Tibial nerve (tissue), 4 donors: ENCODE data around the gene CMTM8. TPM values are rescaled to one million over a fixed set of nuclear protein-coding genes. Genes with fewer than 3 reads are reported as not detected.

ENCODE experiments used
- DNase-seq, 2 donors: peaks; one replicate each; pipeline ENCODE4 v3.0.0-alpha.2; 2019; ENCODE audit warnings: low spot score in 2 of 2
- H3K27ac ChIP-seq, 4 donors: fragments of 200-600 bp; sonication (generic) in 3 of 4; one replicate each; pipeline ENCODE4 v1.5.1; 2017 to 2019; ENCODE audit warnings: mild to moderate bottlenecking in 1 of 4
- H3K27me3 ChIP-seq, 2 donors: fragments of 200-600 bp; sonication (generic) in 1 of 2; one replicate each; pipeline versions ENCODE4 v1.5.1 to v1.6.0; 2017 to 2019
- H3K36me3 ChIP-seq, 3 donors: fragments of 200-600 bp; sonication (generic); one replicate each; pipeline ENCODE4 v1.5.1; 2018 to 2019
- H3K4me1 ChIP-seq, 4 donors: fragments of 200-600 bp; sonication (generic) in 3 of 4; one replicate each; pipeline ENCODE4 v1.5.1; 2017 to 2019
- H3K4me3 ChIP-seq, 4 donors: fragments of 200-600 bp; sonication (generic) in 3 of 4; one replicate each; pipeline ENCODE4 v1.5.1; 2017 to 2019; ENCODE audit warnings: mild to moderate bottlenecking in 1 of 4, moderate library complexity in 1 of 4
- H3K9me3 ChIP-seq, 4 donors: fragments of 200-600 bp; sonication (generic) in 3 of 4; one replicate each; pipeline ENCODE4 v1.5.1; 2017 to 2019
- CTCF ChIP-seq, 5 experiments: fragments of 200-600 bp in 3 of 5; fragments of 450-650 bp in 2 of 5; sonication (generic) in 3 of 5; IDR thresholded peaks; one replicate each; pipeline ENCODE4 v1.5.1; 2016 to 2019; ENCODE audit warnings: antibody characterized with exemption in 5 of 5, mild to moderate bottlenecking in 3 of 5, moderate library complexity in 2 of 5
- EP300 ChIP-seq, 2 donors: sonication (generic); formaldehyde crosslinking; IDR thresholded peaks; one replicate each; pipeline ENCODE4 v1.6.1; 2017; ENCODE audit warnings: antibody characterized with exemption in 2 of 2, mild to moderate bottlenecking in 1 of 2
- POLR2A ChIP-seq, 2 donors: fragments of 450-650 bp; IDR thresholded peaks; one replicate each; pipeline ENCODE4 v1.6.1; 2017; ENCODE audit warnings: antibody characterized with exemption in 2 of 2, mild to moderate bottlenecking in 2 of 2, moderate library complexity in 2 of 2
- WGBS, 2 donors: methylation state at CpG; one replicate each; pipeline ENCODE4 v1.1.5; 2018; 5-methylcytosine and 5-hydroxymethylcytosine counted together
- total RNA-seq, 4 donors: library from RNA; depleted of rRNA; stranded (reverse); fragments of >200 nt; gene quantifications; one replicate each; pipeline ENCODE4 v1.1.0, GENCODE V29; 2016

The CMTM8 gene
- total RNA-seq, 4 donors from 2014 or later = 2.9 to 8.4 (median 7.3) TPM

- DNase-seq = no peak
- TF ChIP-seq EP300 (IDR thresholded peaks at IDR 0.05) (no peak), POLR2A (IDR thresholded peaks at IDR 0.05) (no peak), CTCF (IDR thresholded peaks at IDR 0.05) (no peak)
- Histone ChIP-seq H3K27me3 (no peaks in the 10 kb centered on the region), H3K4me1 (peaks cover 0 to 4% (median 0%) of the 10 kb centered on the region in 4 donors), H3K4me3 (no peak overlapping the region), H3K27ac (no peak overlapping the region), H3K36me3 (no peaks in the 10 kb centered on the region), H3K9me3 (no peaks in the 10 kb centered on the region)
- 64 to 73% methylated on average over 3 of the region's 3 CpGs for WGBS, 2 donors
Measured at GRCh38 chr3:32325927-32326326, 87.4 kb downstream of the CMTM8 start.

GRCh38 chr3:32326795-32327194, 88.3 kb downstream of the CMTM8 start:
- TF ChIP-seq POLR2A (IDR thresholded peaks at IDR 0.05) (no peak), EP300 (IDR thresholded peaks at IDR 0.05) (no peak), CTCF (IDR thresholded peaks at IDR 0.05) (no peak)
- H3K27me3 ChIP-seq = no peaks in the 10 kb centered on the region
- H3K9me3 ChIP-seq = no peaks in the 10 kb centered on the region
- no peaks in the 10 kb centered on the region for H3K4me1 ChIP-seq
- no peaks in the 10 kb centered on the region for H3K36me3 ChIP-seq
- H3K27ac ChIP-seq = no peak overlapping the region
- no peak for DNase-seq
- no peak overlapping the region for H3K4me3 ChIP-seq
- 74 to 79% methylated on average over 2 of the region's 2 CpGs for WGBS, 2 donors

GRCh38 chr3:32334675-32335074, 96.2 kb downstream of the CMTM8 start:
- no peak for DNase-seq
- Histone ChIP-seq H3K4me3 (no peak overlapping the region), H3K4me1 (no peaks in the 10 kb centered on the region), H3K27me3 (no peaks in the 10 kb centered on the region), H3K9me3 (peaks cover 0 to 5% (median 0%) of the 10 kb centered on the region in 4 donors), H3K27ac (no peak overlapping the region), H3K36me3 (no peaks in the 10 kb centered on the region)
- WGBS, 2 donors = 73 to 94% methylated on average over 4 of the region's 4 CpGs
- TF ChIP-seq POLR2A (IDR thresholded peaks at IDR 0.05) (no peak), CTCF (IDR thresholded peaks at IDR 0.05) (no peak)

- no peaks in the 10 kb centered on the region for H3K27me3 ChIP-seq
- H3K36me3 ChIP-seq = no peaks in the 10 kb centered on the region
- WGBS, 2 donors = 82 to 84% methylated on average over 13 of the region's 13 CpGs
- peaks cover 0 to 5% (median 0%) of the 10 kb centered on the region in 4 donors for H3K9me3 ChIP-seq
- no peak overlapping the region for H3K4me3 ChIP-seq
- TF ChIP-seq CTCF (IDR thresholded peaks at IDR 0.05) (no peak), POLR2A (IDR thresholded peaks at IDR 0.05) (no peak), EP300 (IDR thresholded peaks at IDR 0.05) (no peak)
- no peaks in the 10 kb centered on the region for H3K4me1 ChIP-seq
- no peak for DNase-seq
- H3K27ac ChIP-seq = no peak overlapping the region
Measured at GRCh38 chr3:32335365-32336112, 97.1 kb downstream of the CMTM8 start.

GRCh38 chr3:32336113-32336498, 97.6 kb downstream of the CMTM8 start:
- Histone ChIP-seq H3K27ac (no peak overlapping the region), H3K27me3 (no peaks in the 10 kb centered on the region), H3K4me1 (no peaks in the 10 kb centered on the region), H3K36me3 (no peaks in the 10 kb centered on the region), H3K4me3 (no peak overlapping the region), H3K9me3 (peaks cover 0 to 5% (median 0%) of the 10 kb centered on the region in 4 donors)
- WGBS, 2 donors = 58 to 64% methylated on average over 2 of the region's 2 CpGs
- DNase-seq = no peak
- no peak for TF ChIP-seq CTCF (IDR thresholded peaks at IDR 0.05)
- TF ChIP-seq POLR2A (IDR thresholded peaks at IDR 0.05) = no peak
- no peak for TF ChIP-seq EP300 (IDR thresholded peaks at IDR 0.05)
